BE2C (cell line): ENCODE measurements around the gene ULK2.

Experiments
- DNase-seq: peaks from one replicate; pipeline ENCODE4 v3.0.0-alpha.2; 2020
- H3K27me3 ChIP-seq: fragments of 250-450 bp; sonication (Bioruptor Pico); 2 replicates; pipeline ENCODE4 v1.5.1; 2020; ENCODE audit warnings: mild to moderate bottlenecking
- H3K36me3 ChIP-seq: fragments of 250-450 bp; sonication (Bioruptor Pico); 2 replicates; pipeline ENCODE4 v1.5.1; 2020; ENCODE audit warnings: mild to moderate bottlenecking
- H3K4me1 ChIP-seq: fragments of 250-450 bp; sonication (Bioruptor Pico); 2 replicates; pipeline ENCODE4 v1.5.1; 2020
- H3K4me3 ChIP-seq: 2 replicates; pipeline ENCODE4 v1.5.1; 2011; ENCODE audit warnings: low read depth, low read length
- H3K9me3 ChIP-seq: fragments of 250-450 bp; sonication (Bioruptor Pico); 2 replicates; pipeline ENCODE4 v1.5.1; 2020
- TF ChIP-seq, protein P1 (sequence below): IDR thresholded peaks from 2 replicates; pipeline ENCODE4 v1.5.1; 2012; ENCODE audit warnings: mild to moderate bottlenecking, low read depth, low read length

ULK2 gene

DNA sequence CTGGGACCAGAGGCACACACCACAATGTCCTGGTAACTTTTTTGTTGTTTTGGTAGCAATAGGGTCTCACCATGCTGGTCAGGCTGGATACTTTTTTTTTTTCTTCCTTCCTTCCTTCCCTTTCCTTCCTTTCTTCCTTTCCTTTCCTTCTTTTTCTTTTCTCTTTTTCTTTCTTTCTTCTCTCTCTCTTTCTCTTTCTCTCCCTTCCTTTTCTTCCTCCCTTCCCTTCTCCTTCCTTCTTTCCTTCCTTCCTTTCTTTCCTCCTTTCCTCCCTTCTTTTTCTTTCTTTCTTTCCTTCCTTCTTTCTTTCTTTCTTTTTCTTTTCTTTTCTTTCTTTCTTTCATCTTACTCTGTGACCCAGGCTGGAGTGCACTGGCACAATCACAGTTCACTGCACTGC lies 18.4 kb upstream of the ULK2 start:
- Histone ChIP-seq H3K4me1 (no peaks in the 10 kb centered on the region), H3K36me3 (no peaks in the 10 kb centered on the region), H3K9me3 (no peaks in the 10 kb centered on the region), H3K27me3 (no peaks in the 10 kb centered on the region), H3K4me3 (no peak overlapping the region)
- no peak for DNase-seq
- TF ChIP-seq, protein P1, sequence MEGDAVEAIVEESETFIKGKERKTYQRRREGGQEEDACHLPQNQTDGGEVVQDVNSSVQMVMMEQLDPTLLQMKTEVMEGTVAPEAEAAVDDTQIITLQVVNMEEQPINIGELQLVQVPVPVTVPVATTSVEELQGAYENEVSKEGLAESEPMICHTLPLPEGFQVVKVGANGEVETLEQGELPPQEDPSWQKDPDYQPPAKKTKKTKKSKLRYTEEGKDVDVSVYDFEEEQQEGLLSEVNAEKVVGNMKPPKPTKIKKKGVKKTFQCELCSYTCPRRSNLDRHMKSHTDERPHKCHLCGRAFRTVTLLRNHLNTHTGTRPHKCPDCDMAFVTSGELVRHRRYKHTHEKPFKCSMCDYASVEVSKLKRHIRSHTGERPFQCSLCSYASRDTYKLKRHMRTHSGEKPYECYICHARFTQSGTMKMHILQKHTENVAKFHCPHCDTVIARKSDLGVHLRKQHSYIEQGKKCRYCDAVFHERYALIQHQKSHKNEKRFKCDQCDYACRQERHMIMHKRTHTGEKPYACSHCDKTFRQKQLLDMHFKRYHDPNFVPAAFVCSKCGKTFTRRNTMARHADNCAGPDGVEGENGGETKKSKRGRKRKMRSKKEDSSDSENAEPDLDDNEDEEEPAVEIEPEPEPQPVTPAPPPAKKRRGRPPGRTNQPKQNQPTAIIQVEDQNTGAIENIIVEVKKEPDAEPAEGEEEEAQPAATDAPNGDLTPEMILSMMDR, result no peak

DNA sequence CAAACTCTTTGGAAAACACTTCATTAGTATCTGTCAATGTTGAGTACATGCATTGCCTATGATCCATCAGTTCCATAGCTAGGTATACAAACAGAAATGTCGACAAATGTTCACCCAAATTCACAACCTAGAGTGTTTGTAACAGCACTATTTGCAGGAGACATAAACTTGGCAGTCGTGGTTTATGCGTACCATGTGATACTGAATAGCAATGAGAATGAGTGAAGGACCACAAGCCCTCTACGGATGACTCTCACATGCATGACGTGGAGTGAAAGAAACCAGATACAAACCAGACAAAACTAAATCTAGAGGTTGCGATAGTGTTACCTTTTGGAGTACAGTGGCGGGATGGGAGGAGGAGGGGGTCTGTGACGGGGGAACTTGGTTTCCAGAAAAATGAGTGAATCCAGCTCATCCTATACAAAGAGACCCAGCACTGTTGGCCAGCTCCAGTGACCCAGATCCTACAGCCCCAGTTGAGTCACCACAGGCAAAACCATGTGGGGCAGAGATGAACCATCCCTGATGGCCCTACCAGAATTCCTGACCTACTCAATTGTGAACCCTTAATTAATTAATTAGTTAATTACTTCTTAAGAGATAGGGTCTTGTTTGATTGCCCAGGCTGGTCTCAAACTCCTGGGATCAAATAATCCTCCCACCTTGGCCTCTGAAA lies 15.9 kb upstream of the ULK2 start:
- Histone ChIP-seq H3K9me3 (no peaks in the 10 kb centered on the region), H3K36me3 (no peaks in the 10 kb centered on the region), H3K27me3 (no peaks in the 10 kb centered on the region), H3K4me1 (no peaks in the 10 kb centered on the region), H3K4me3 (no peak overlapping the region)
- TF ChIP-seq, protein P1, result no peak
- no peak for DNase-seq

DNA sequence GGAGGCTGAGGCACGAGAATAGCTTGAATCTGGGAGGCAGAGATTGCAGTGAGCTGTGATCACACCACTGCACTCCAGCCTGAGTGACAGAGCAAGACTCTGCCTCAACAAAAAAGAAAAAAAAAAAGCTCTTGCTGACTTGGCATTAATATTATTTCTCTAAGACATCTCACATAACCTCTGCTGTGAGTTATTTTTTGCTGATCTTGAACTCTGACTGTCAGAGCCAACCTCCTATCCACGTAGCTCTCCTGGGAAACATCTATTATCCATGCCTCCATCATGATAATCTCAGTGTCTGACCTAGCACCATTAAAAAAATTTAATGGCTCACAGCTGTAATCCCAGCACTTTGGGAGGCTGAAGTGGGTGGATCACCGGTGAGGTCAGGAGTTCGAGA lies 12.7 kb upstream of the ULK2 start:
- no peak for DNase-seq
- TF ChIP-seq, protein P1, result no peak
- no peaks in the 10 kb centered on the region for H3K27me3 ChIP-seq
- no peak overlapping the region for H3K4me3 ChIP-seq
- H3K9me3 ChIP-seq, result no peaks in the 10 kb centered on the region
- H3K4me1 ChIP-seq, result no peaks in the 10 kb centered on the region
- no peaks in the 10 kb centered on the region for H3K36me3 ChIP-seq

- H3K27me3 ChIP-seq, result no peaks in the 10 kb centered on the region
- H3K4me1 ChIP-seq, result no peaks in the 10 kb centered on the region
- no peaks in the 10 kb centered on the region for H3K36me3 ChIP-seq
- no peak for DNase-seq
- TF ChIP-seq, protein P1, result no peak
- no peak overlapping the region for H3K4me3 ChIP-seq
- H3K9me3 ChIP-seq, result no peaks in the 10 kb centered on the region
These were observed 9.7 kb upstream of the ULK2 start for GRCh38 chr17:19877364-19877945.

DNA sequence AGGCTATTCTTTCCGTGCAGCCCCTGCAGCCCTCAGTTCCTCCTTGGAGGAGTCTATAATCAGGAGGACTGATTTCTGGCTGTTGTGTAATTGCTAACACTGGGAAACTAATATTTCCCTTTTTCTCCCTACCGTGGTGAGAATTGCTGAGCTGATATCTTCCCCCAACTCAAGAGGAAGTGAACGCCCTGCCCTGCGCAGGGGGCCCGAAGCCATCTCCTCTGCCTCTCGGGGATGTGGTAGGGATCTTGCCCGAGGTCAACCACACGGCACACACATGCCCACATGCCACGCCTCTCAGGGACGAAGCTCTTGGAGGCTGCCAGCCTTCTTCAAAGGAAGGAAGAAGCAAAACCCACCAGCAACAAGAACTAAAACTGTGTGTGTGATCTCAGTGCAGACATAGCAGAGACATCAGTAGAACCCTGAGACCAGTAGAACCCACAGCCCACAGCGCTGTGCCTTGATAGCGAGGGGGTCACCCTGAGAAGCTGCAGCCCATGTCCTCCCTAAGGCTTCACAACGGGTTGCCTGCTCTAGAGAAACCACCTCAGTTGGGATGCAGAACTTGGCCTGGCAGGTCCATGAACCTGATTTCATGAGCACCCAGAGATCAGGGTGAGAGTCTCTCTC lies 8.9 kb upstream of the ULK2 start:
- Histone ChIP-seq H3K36me3 (no peaks in the 10 kb centered on the region), H3K4me1 (no peaks in the 10 kb centered on the region), H3K27me3 (no peaks in the 10 kb centered on the region), H3K4me3 (no peak overlapping the region), H3K9me3 (no peaks in the 10 kb centered on the region)
- TF ChIP-seq, protein P1, result no peak
- no peak for DNase-seq

DNA sequence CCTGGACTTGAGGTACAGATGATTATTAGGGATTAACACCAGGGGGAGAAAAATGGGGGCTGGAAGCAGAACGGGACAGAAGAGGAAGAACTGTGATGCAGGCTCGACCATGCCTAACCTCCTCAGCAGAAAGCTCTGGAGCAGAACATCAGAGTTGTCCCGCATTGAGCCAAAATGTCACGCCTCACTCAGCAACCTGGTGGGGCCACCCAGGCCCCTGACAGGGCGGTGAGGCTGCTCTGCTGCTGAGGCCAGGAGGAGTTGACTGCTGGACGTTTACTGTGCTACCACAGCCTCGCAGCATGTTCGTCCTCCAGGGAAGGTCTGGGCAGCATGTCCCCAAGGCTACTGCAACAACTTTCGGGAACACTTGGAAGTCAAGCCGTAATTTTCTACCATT lies 6.5 kb upstream of the ULK2 start:
- Histone ChIP-seq H3K4me1 (no peaks in the 10 kb centered on the region), H3K9me3 (no peaks in the 10 kb centered on the region), H3K36me3 (no peaks in the 10 kb centered on the region), H3K27me3 (no peaks in the 10 kb centered on the region), H3K4me3 (no peak overlapping the region)
- no peak for DNase-seq
- TF ChIP-seq, protein P1, result no peak
